Natural killer cell (primary cell): ENCODE data around the gene NCMAP. TPM values are rescaled to one million over a fixed set of nuclear protein-coding genes. Genes with fewer than 3 reads are reported as not detected.

Experiments
- ATAC-seq, 3 donors: fragments of 150-1000 bp in 2 of 3; fragments of 200-7000 bp in 1 of 3; cut with Tn5 transposase; 1 replicate in 1 of 3; 2 replicates in 2 of 3; pipeline ENCODE4 v1.10.0; 2021; ENCODE audit warnings: mild to moderate bottlenecking in 2 of 3, moderate library complexity in 2 of 3
- DNase-seq, 2 donors: peaks; one replicate each; pipeline versions ENCODE4 v3.0.0 to v3.0.0-alpha.2; 2013 to 2021; ENCODE audit warnings: mixed read lengths in 1 of 2
- H3K27ac ChIP-seq: one replicate; pipeline ENCODE4 v1.5.1; 2013; ENCODE audit warnings: mild to moderate bottlenecking, low read length
- H3K27me3 ChIP-seq: one replicate; pipeline ENCODE4 v1.6.1; 2013; ENCODE audit warnings: low read length; ENCODE audit not compliant: control insufficient read depth, insufficient read depth
- H3K36me3 ChIP-seq: one replicate; pipeline ENCODE4 v1.6.1; 2013; ENCODE audit warnings: low read length; ENCODE audit not compliant: control insufficient read depth, insufficient read depth
- H3K4me1 ChIP-seq: one replicate; pipeline ENCODE4 v1.6.1; 2013; ENCODE audit warnings: low read length; ENCODE audit not compliant: control insufficient read depth, insufficient read depth
- H3K4me3 ChIP-seq: one replicate; pipeline ENCODE4 v1.5.1; 2013; ENCODE audit warnings: low read length
- H3K9me3 ChIP-seq: one replicate; pipeline ENCODE4 v1.6.1; 2013; ENCODE audit warnings: low read length; ENCODE audit not compliant: control insufficient read depth, insufficient read depth
- H3K27ac Mint-ChIP-seq, 2 donors: one replicate each; pipeline ENCODE4 v1.8.0; 2022; ENCODE audit warnings: mild to moderate bottlenecking in 2 of 2, mixed read lengths in 2 of 2, moderate library complexity in 1 of 2
- H3K27me3 Mint-ChIP-seq, 2 donors: one replicate each; pipeline ENCODE4 v1.8.0; 2022; ENCODE audit warnings: low read depth in 2 of 2, mixed read lengths in 2 of 2
- H3K36me3 Mint-ChIP-seq: one replicate; pipeline ENCODE4 v1.8.0; 2022; ENCODE audit warnings: mixed read lengths
- H3K4me1 Mint-ChIP-seq, 2 donors: one replicate each; pipeline ENCODE4 v1.8.0; 2022; ENCODE audit warnings: mixed read lengths in 2 of 2
- H3K4me3 Mint-ChIP-seq: one replicate; pipeline ENCODE4 v1.8.0; 2022; ENCODE audit warnings: mild to moderate bottlenecking, moderate library complexity, mixed read lengths
- H3K9me3 Mint-ChIP-seq, 2 donors: one replicate each; pipeline ENCODE4 v1.8.0; 2022; ENCODE audit warnings: mixed read lengths in 2 of 2
- WGBS: methylation state at CpG from one replicate; pipeline ENCODE4 v1.1.7; 2013; ENCODE audit warnings: missing lambda C conversion rate; ENCODE audit not compliant: insufficient coverage; 5-methylcytosine and 5-hydroxymethylcytosine counted together
- intact Hi-C: fragments of 100-400 bp; cut with micrococcal nuclease; formaldehyde crosslinking; loops from one replicate; pipeline ENCODE4 v1.14.2; 2022
- total RNA-seq, 4 donors: library from RNA; stranded (reverse); fragments of 120-200 nt in 1 of 4; gene quantifications; one replicate each; pipeline versions ENCODE4 v1.2.3 to v1.2.4, GENCODE V29; 2013 to 2022
- TF ChIP-seq, protein P1 (sequence below): fragments of 200-600 bp; IDR thresholded peaks from one replicate; pipeline ENCODE4 v1.8.0; 2022; ENCODE audit warnings: antibody characterized with exemption

Gene NCMAP
- total RNA-seq, 3 donors from 2014 or later (not counting 1 experiment from before 2014, with no cell fraction given), result not detected

DNA sequence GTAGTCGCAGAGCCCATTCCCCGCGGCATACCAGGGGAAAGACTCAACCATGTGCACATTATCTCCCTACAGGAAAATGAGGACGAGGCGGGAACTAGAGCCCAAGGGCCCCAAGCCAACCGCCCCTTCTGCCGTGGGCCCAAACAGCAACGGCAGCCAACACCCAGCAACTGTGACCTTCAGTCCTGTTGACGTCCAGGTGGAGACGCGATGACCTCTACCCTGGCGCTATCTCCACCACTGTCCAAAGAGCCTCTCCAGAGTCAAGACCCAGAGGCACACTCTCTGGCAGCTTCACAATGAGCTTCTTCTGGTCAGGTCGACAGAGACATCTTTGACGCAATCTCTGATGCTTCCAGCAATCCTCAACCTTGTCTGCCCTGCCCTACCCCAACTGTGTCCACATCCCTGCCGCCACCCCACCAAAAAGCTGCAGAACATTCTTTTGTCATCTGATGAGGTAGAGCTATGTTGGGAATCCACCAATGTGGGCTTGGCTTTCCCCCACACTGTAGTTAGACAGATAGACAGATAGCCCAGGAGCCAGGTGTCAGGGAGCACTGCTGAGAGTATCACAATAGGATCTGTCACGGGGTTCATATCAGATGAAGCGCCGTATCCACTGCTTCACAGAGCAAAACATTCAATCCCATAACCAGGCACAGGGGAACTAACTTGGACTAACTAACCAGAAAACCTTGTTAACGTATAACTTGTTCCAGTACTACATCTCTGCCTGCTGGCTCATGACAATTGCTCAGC, 49.8 kb downstream of the NCMAP start:
- Mint-ChIP-seq H3K27ac (no peak overlapping the region), H3K9me3 (no peaks in the 10 kb centered on the region), H3K36me3 (no peaks in the 10 kb centered on the region), H3K27me3 (peaks cover 2 to 11% of the 10 kb centered on the region in 2 donors), H3K4me1 (no peaks in the 10 kb centered on the region), H3K4me3 (no peak overlapping the region)
- TF ChIP-seq, protein P1, sequence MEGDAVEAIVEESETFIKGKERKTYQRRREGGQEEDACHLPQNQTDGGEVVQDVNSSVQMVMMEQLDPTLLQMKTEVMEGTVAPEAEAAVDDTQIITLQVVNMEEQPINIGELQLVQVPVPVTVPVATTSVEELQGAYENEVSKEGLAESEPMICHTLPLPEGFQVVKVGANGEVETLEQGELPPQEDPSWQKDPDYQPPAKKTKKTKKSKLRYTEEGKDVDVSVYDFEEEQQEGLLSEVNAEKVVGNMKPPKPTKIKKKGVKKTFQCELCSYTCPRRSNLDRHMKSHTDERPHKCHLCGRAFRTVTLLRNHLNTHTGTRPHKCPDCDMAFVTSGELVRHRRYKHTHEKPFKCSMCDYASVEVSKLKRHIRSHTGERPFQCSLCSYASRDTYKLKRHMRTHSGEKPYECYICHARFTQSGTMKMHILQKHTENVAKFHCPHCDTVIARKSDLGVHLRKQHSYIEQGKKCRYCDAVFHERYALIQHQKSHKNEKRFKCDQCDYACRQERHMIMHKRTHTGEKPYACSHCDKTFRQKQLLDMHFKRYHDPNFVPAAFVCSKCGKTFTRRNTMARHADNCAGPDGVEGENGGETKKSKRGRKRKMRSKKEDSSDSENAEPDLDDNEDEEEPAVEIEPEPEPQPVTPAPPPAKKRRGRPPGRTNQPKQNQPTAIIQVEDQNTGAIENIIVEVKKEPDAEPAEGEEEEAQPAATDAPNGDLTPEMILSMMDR, result no peak
- no peaks in the 10 kb centered on the region for H3K36me3 ChIP-seq
- H3K9me3 ChIP-seq, result no peaks in the 10 kb centered on the region
- intact Hi-C loops, result no loop called here
- no peaks in the 10 kb centered on the region for H3K27me3 ChIP-seq
- H3K27ac ChIP-seq, result no peak overlapping the region
- H3K4me3 ChIP-seq, result no peak overlapping the region
- DNase-seq, result no peak
- no peaks in the 10 kb centered on the region for H3K4me1 ChIP-seq
- no peak for ATAC-seq
- 94% methylated on average over 19 of the region's 19 CpGs for WGBS

DNA sequence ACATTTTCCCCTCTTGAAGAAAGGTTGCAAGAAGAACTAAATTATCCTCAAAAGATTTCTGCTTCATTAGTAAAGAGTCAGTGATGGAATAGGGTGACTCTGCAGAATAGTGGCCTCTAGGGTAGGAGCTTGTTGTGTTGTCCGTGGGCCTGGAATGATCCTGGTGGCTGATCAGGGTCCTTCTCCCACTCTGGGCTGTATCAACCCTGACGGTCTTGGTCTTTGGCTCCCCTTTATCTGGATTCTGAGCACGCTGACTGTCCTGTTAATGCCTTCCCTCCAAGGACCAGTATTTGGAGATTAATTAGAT, 50.4 kb downstream of the NCMAP start:
- Histone ChIP-seq H3K4me3 (no peak overlapping the region), H3K27ac (no peak overlapping the region), H3K4me1 (no peaks in the 10 kb centered on the region), H3K27me3 (no peaks in the 10 kb centered on the region), H3K36me3 (no peaks in the 10 kb centered on the region), H3K9me3 (no peaks in the 10 kb centered on the region)
- Mint-ChIP-seq H3K27me3 (peaks cover 3 to 16% of the 10 kb centered on the region in 2 donors), H3K4me1 (no peaks in the 10 kb centered on the region), H3K36me3 (no peaks in the 10 kb centered on the region), H3K4me3 (no peak overlapping the region), H3K9me3 (no peaks in the 10 kb centered on the region), H3K27ac (no peak overlapping the region)
- 92% methylated on average over 3 of the region's 3 CpGs for WGBS
- TF ChIP-seq, protein P1, result no peak
- ATAC-seq (no peak), DNase-seq (no peak)
- intact Hi-C loops, result no loop called here

DNA sequence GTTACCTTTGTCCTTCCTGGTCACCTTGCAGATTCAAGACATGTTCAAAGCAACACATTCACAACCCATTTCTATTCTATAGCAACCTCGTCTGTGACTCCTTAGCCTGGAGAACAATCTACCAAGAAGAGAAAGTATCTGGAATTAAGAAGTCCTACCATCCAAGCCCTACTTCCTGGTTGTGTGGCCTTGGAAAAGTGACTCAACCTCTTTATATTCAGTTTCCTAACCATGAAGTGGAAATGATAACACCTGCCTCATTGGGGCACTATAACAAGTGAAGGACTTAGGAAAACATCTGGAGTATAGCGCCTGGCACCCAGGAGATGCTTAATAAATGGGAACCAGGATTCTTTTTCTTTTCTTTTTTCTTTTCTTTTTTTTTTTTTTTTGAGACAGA, 50.7 kb downstream of the NCMAP start:
- H3K4me1 Mint-ChIP-seq, result no peaks in the 10 kb centered on the region
- Histone ChIP-seq H3K36me3 (no peaks in the 10 kb centered on the region), H3K27me3 (no peaks in the 10 kb centered on the region), H3K27ac (no peak overlapping the region), H3K9me3 (no peaks in the 10 kb centered on the region), H3K4me3 (no peak overlapping the region), H3K4me1 (no peaks in the 10 kb centered on the region)
- H3K4me3 Mint-ChIP-seq, result no peak overlapping the region
- peaks cover 3 to 20% of the 10 kb centered on the region in 2 donors for H3K27me3 Mint-ChIP-seq
- H3K27ac Mint-ChIP-seq, result no peak overlapping the region
- ATAC-seq (no peak), DNase-seq (no peak)
- no peaks in the 10 kb centered on the region for H3K9me3 Mint-ChIP-seq
- 95% methylated on average over 2 of the region's 2 CpGs for WGBS
- H3K36me3 Mint-ChIP-seq, result no peaks in the 10 kb centered on the region
- TF ChIP-seq, protein P1, result no peak
- intact Hi-C loops, result no loop called here
